ENCODE measurements around the gene PICALM.

Gene PICALM

DNA sequence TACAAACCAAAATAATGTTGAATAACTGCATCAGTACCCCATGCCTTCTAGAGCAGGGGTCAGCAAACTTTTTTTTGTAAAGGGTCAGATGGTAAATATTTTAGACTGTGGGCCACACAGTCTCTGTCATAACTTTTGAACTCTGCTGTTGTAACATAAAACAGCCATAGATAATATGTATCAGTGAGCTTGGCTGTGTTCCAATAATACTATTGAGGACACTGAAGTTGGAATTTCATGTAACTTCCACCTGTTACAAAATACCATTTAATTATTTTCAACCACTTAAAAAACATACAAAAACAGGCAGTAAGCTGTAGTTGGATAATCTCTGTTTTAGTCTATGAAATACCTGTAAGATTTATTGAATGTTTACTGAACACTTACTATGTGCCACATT, 55.2 kb downstream of the PICALM start:
- Histone ChIP-seq H3K27me3 (ENCODE audit: control insufficient read depth, insufficient read depth, low read length) (no peaks in the 10 kb centered on the region), H3K4me2 (ENCODE audit: low read length) (no peak overlapping the region), H3K4me3 (ENCODE audit: low read depth, low read length) (no peak overlapping the region), H3K27ac (no peak overlapping the region), H3K9me3 (ENCODE audit: control insufficient read depth, low read length) (no peaks in the 10 kb centered on the region), H3K9ac (no peak overlapping the region), H3K36me3 (ENCODE audit: control insufficient read depth, insufficient read depth, low read length) (no peaks in the 10 kb centered on the region), H2AFZ (no peak overlapping the region), H3K79me2 (peaks cover 2% of the 10 kb centered on the region), H3K4me1 (no peaks in the 10 kb centered on the region)
- no peak for TF ChIP-seq CTCF (IDR thresholded peaks at IDR 0.05)

DNA sequence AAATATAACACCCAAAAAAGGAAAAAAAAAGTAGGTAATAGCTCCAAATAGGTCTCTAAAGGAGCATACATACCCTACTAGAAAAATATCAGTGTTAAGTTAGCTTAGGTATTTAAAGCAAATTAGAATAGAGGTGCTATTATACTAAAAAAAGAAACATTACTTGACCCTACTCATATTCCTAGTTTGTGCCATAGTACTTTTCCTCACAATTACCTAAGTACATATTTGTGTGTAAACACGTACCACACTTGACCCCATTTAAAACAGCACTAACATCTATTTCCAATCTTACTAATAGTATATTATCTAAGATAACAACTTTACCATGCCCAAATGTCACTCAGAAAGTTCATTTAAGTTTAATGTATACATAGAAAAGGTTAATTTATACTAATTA, 57.7 kb downstream of the PICALM start:
- H3K9ac ChIP-seq: no peak overlapping the region
- no peaks in the 10 kb centered on the region for H3K4me1 ChIP-seq
- no peaks in the 10 kb centered on the region for H3K36me3 ChIP-seq (ENCODE audit: control insufficient read depth, insufficient read depth, low read length)
- no peak overlapping the region for H2AFZ ChIP-seq
- H3K27me3 ChIP-seq (ENCODE audit: control insufficient read depth, insufficient read depth, low read length): no peaks in the 10 kb centered on the region
- H3K27ac ChIP-seq: no peak overlapping the region
- H3K79me2 ChIP-seq: peaks cover 3% of the 10 kb centered on the region
- H3K9me3 ChIP-seq (ENCODE audit: control insufficient read depth, low read length): no peaks in the 10 kb centered on the region
- TF ChIP-seq CTCF (IDR thresholded peaks at IDR 0.05): no peak
- no peak overlapping the region for H3K4me3 ChIP-seq (ENCODE audit: low read depth, low read length)
- no peak overlapping the region for H3K4me2 ChIP-seq (ENCODE audit: low read length)

DNA sequence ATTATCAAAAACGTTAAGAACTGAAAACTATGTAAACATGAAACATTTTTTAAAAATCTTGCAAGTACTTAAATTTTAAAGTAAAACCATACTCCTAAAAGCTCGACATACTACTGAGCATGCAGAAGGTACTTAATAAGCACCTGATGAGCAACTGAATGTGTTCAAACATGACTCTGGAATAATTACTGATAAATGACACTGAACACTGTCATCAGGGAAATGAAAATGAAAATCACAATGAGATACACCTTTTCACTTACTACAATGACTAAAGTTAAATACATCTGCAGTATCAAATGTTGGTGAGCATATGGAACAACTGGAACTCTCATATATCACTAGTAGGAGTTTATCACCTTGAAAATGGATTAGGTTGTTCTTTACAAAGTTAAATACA, 65.2 kb downstream of the PICALM start:
- TF ChIP-seq CTCF (IDR thresholded peaks at IDR 0.05): no peak
- H3K9ac ChIP-seq: no peak overlapping the region
- H3K4me3 ChIP-seq (ENCODE audit: low read depth, low read length): no peak overlapping the region
- peaks cover 12% of the 10 kb centered on the region for H3K79me2 ChIP-seq
- H3K4me1 ChIP-seq: no peaks in the 10 kb centered on the region
- no peak overlapping the region for H3K4me2 ChIP-seq (ENCODE audit: low read length)
- no peaks in the 10 kb centered on the region for H3K9me3 ChIP-seq (ENCODE audit: control insufficient read depth, low read length)
- no peak overlapping the region for H3K27ac ChIP-seq
- H2AFZ ChIP-seq: no peak overlapping the region
- no peaks in the 10 kb centered on the region for H3K27me3 ChIP-seq (ENCODE audit: control insufficient read depth, insufficient read depth, low read length)
- no peaks in the 10 kb centered on the region for H3K36me3 ChIP-seq (ENCODE audit: control insufficient read depth, insufficient read depth, low read length)

DNA sequence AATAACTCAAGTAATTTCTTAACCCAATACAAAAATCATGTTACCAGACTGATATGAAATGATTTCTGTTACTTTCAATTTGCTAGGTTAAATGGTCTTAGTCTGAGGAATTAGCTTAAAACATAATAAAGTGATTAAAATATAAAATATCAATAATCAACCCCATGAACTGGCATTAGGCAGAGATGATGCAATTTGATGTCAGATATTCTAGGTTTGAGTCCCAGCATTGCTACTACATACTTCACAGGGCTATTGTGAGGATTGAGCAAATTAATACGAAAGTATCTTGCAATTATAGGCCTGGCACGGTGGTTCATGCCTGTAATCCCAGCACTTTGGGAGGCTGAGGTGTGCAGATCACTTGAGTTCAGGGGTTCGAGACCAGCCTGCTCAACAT, 66.5 kb downstream of the PICALM start:
- Histone ChIP-seq H3K79me2 (peaks cover 16% of the 10 kb centered on the region), H3K9me3 (ENCODE audit: control insufficient read depth, low read length) (no peaks in the 10 kb centered on the region), H3K27me3 (ENCODE audit: control insufficient read depth, insufficient read depth, low read length) (no peaks in the 10 kb centered on the region), H3K27ac (no peak overlapping the region), H3K9ac (no peak overlapping the region), H3K4me3 (ENCODE audit: low read depth, low read length) (no peak overlapping the region), H3K36me3 (ENCODE audit: control insufficient read depth, insufficient read depth, low read length) (no peaks in the 10 kb centered on the region), H3K4me1 (no peaks in the 10 kb centered on the region), H2AFZ (no peak overlapping the region), H3K4me2 (ENCODE audit: low read length) (no peak overlapping the region)
- no peak for TF ChIP-seq CTCF (IDR thresholded peaks at IDR 0.05)

GRCh38 chr11:85991508-85991907, 77.4 kb downstream of the PICALM start:
- Histone ChIP-seq H3K79me2 (no peaks in the 10 kb centered on the region), H2AFZ (no peak overlapping the region), H3K4me2 (ENCODE audit: low read length) (no peak overlapping the region), H3K36me3 (ENCODE audit: control insufficient read depth, insufficient read depth, low read length) (no peaks in the 10 kb centered on the region), H3K27ac (no peak overlapping the region), H3K9ac (no peak overlapping the region), H3K9me3 (ENCODE audit: control insufficient read depth, low read length) (no peaks in the 10 kb centered on the region), H3K27me3 (ENCODE audit: control insufficient read depth, insufficient read depth, low read length) (no peaks in the 10 kb centered on the region), H3K4me1 (no peaks in the 10 kb centered on the region), H3K4me3 (ENCODE audit: low read depth, low read length) (no peak overlapping the region)
- TF ChIP-seq CTCF (IDR thresholded peaks at IDR 0.05): no peak
